DOHH2 (cell line): ENCODE data around the gene NBPF1.
"Not testable (repeated sequence)": the region's sequence is repeated elsewhere in the genome, so short reads cannot be mapped to it uniquely, and the experiment has no call there.

Source experiments
- CTCF ChIP-seq: fragments of 200-600 bp; sonication (generic); IDR thresholded peaks from one replicate; pipeline ENCODE4 v1.5.1; 2014; ENCODE audit warnings: antibody characterized with exemption, mild to moderate bottlenecking, low read depth, low read length; ENCODE audit not compliant: poor library complexity, severe bottlenecking
- EZH2phosphoT487 ChIP-seq: fragments of 200-600 bp; sonication (generic); IDR thresholded peaks from 2 replicates; pipeline ENCODE4 v1.6.1; 2017; ENCODE audit warnings: borderline replicate concordance, mild to moderate bottlenecking, antibody characterized with exemption, low read length, moderate library complexity, mixed read lengths

DNA sequence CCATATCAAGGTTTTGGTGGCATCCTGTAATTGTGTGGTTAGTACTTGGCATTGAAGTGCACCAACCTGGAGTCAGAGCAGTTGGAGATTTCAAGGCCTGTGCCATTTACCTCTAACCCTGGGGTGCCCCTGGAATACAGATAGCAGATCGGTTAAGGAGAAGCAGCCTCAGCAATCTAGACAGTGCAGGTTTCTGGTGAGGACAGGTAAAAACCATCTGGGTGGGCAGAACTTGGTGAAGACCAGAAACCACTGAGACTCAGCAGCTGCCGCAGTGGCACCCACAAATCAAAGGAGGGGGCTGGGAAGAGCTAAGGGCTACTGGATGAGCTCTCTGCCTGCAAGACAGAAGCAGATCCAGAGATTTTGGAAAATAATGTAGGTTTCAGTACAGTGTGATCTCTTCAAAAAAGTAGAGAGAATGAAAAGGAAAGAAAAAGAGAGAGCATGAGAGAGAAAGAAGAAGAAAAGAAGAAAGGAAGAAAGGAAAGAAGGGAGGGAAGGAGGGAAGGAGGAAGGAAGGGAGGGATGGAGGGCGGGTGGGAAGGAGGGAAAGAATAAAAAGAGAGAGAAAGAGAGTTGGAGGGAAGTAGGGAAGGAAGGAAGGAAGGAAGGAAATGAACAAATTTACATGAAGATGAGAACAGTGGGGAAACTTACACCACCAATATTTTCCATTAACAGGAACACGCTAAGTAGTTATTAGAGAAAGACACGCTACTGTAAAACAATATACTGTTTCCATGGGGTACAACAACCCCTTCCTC is 6.5 kb downstream of the NBPF1 start:
- not testable (repeated sequence) for TF ChIP-seq CTCF, EZH2phosphoT487
